ENCODE data around the gene SPACA5B. TPM values are rescaled to one million over a fixed set of nuclear protein-coding genes. Genes with fewer than 3 reads are reported as not detected.
"Not testable (repeated sequence)": the region's sequence is repeated elsewhere in the genome, so short reads cannot be mapped to it uniquely, and the experiment has no call there.

SPACA5B gene
- total RNA-seq (2014; rRNA removed; shearing (Covaris generic)), result not detected in 2 replicates

DNA sequence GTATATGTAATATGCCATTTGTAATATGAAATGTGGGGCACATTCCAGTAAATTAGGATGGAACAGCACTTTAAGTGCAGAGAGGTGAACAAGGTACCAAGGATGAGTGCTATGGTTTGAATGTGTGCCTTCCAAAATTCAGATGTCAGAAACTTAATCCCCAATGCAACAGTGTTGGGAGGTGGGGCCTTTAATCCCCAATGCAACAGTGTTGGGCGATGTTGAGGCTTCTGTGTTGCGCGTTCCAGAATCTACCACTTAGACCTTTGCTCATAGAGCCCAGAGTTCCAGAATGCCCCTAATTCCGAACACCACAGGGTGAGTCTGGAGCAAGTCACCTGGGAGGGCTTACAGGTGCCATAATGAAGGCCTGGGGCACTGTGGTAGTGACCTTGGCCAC lies at the start of gene SPACA5B:
SPACA5B (plus strand) TSS at position 301 of the 400 bp plus-strand sequence; CDS start at position 363, 62 bp downstream.
- not testable (repeated sequence) for DNase-seq (ENCODE audit: low spot score)

- DNase-seq (ENCODE audit: low spot score), result peak; percentile 20
Measured at GRCh38 chrX:48083212-48083611, 47.2 kb upstream of the SPACA5B start.

- no peak for DNase-seq (ENCODE audit: low spot score)
Measured at GRCh38 chrX:48083706-48084105, 46.7 kb upstream of the SPACA5B start.

GRCh38 chrX:48086082-48086481 lies 44.3 kb upstream of the SPACA5B start:
- no peak for DNase-seq (ENCODE audit: low spot score)

- no peak for DNase-seq (ENCODE audit: low spot score)
Measured at GRCh38 chrX:48090123-48090522, 40.3 kb upstream of the SPACA5B start.

- not testable (repeated sequence) for DNase-seq (ENCODE audit: low spot score)
Measured at GRCh38 chrX:48092558-48092957, 37.9 kb upstream of the SPACA5B start.

GRCh38 chrX:48101443-48101842 lies 29.0 kb upstream of the SPACA5B start:
- no peak for DNase-seq (ENCODE audit: low spot score)

GRCh38 chrX:48102874-48103374 lies 27.5 kb upstream of the SPACA5B start:
- no peak for DNase-seq (ENCODE audit: low spot score)

DNA sequence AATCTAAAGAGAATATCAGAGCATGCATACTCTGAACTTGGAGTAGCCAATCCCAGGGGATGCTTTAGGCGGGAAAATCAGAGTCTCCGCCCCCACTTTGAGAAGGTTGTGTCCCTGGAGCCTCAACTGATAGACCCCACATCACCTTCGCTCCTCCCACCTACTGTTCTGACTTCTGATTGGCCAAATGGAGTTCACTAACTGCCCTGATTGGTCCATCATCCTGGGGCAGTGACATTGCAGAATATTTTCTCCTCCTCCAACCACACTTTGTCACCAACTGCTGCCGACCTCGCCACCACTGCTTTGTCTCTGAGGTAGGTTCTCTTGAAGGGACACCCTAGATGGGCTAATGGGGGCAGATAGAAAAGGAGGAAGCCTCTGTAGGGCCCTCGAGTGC lies 22.7 kb upstream of the SPACA5B start:
- no peak for DNase-seq (ENCODE audit: low spot score)

DNA sequence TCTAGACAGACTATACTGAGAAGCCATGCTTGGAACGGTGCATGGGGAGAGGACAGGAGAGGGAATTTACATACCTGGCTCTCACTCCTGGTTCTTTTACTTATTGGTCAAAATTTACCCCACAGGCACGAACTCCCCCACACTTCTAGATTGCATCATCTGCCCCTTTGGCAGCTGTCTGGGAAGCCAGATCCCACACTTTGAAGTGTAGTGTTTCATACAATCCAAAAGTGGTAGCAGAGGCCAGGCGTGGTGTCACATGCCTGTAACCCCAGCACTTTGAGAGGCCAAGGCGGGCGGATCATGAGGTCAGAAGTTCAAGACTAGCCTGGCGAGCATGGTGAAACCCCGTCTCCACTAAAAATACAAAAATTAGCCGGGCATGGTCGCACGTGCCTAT lies 5.1 kb upstream of the SPACA5B start:
- DNase-seq (ENCODE audit: low spot score), result not testable (repeated sequence)

DNA sequence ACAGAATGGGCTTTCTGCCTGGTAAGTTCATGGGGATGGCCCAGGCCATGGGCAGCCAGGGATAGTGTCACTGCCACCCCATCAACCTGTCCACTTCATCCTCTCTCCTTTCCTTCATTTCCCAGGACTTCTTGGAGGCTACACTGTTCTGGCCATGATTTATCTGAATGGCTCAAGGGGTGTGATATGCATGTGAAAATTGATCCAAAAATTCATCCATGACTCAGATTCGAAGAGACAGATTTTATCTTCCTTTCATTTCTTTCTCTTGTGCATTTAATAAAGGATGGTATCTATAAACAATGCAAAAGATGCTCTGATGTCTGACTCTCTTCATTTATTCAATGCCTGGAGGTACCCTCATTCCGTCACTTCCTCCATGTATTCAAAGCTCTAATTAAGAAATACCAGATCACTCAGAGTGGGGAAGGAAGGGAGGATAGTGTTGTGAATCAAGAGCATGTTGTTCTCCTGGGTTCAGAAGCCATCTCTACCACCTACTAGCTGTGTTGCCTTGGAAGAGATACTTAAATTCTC lies 1.9 kb downstream of the SPACA5B start:
- DNase-seq (ENCODE audit: low spot score), result not testable (repeated sequence)

GRCh38 chrX:48139076-48139475 lies 8.7 kb downstream of the SPACA5B start:
- DNase-seq (ENCODE audit: low spot score), result not testable (repeated sequence)

DNA sequence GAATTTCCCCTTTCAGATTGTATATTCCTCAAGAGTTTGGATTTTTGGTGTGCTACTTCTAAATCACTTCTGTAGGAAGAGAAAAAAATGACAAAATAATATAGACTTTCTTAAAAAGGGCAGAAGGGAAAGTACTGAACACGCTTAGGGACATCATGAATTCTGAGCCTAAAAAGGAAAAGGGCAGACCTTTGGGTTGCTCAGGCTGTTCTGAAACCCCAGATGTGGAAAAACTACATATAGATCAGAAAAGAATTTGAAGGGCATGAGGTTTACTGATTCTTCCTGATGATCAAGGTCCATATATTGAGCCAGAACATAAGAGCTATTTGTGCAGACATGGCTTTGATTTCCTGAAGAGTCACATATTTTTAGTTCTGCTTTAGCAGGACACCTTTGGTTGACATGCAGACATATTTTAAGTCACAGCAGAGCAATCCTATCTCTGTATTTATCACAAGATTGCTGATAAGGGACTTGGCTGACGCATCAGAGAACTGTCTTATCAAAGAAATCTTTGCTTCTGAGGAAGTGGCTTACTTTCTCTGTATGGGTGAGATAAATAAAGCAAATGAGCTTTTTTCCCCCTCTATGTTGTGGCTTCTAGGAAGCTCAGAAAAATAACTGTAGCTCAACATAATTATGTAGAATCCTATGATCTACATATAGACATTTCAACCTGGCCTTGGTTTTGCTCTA lies 11.5 kb downstream of the SPACA5B start:
- DNase-seq (ENCODE audit: low spot score), result not testable (repeated sequence)

DNA sequence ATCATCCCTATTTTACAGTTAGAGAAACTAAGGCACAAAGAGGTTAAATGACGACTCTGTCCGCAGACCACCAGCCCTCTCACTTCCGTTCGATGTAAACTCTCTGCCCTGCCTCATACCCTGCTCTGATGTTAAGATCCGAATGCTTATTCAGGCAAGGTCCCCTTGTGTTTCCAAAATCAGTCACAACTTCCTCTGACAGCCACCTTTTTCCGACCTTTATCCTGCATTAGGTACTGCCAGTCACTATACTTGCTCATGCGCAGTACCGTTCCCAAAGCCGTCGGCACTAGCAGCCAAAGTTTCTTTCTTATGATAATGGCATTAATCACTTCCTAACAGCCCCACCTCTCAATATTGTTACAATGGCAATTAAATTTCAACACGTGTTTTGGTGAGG lies 12.3 kb downstream of the SPACA5B start:
- DNase-seq (ENCODE audit: low spot score), result not testable (repeated sequence)

DNA sequence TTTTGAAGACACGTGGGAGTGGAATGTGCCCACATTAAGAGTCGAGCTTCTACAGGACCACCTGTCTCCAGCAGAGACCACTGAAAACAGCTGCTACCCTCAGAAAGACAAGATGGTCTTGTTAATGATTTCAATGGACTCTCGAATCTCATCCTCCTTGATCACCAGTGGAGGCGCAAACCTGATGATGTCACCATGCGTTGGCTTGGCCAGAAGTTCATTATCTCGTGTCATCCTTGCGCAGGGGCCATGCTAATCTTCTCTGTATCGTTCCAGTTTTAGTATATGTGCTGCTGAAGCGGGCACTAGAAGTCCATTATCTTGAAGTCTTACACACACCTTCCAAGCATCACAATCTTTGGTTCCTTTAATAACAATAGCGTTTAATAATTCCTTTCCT lies 23.3 kb downstream of the SPACA5B start:
- no peak for DNase-seq (ENCODE audit: low spot score)

DNA sequence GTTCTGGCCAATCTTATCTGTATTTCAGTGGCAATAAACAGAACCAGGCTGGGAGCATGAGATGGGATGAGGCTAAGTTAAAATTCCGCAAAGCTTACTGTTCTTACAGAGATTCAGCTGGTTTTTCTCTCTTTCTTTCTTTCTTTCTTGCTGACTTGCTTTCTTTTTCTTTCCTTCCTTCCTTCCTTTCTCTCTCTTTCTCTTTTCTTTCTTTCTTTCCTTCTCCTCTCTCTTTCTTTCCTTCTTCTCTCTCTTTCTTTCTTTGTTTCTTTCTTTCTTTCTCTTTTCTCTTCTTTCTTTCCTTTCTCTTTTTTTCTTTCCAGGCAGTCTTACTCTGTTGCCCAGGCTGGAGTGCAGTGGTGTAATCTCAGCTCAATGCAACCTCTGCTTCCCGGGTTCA lies 24.4 kb downstream of the SPACA5B start:
- DNase-seq (ENCODE audit: low spot score), result no peak

- DNase-seq (ENCODE audit: low spot score), result no peak
Measured at GRCh38 chrX:48156014-48156413, 25.6 kb downstream of the SPACA5B start.

DNA sequence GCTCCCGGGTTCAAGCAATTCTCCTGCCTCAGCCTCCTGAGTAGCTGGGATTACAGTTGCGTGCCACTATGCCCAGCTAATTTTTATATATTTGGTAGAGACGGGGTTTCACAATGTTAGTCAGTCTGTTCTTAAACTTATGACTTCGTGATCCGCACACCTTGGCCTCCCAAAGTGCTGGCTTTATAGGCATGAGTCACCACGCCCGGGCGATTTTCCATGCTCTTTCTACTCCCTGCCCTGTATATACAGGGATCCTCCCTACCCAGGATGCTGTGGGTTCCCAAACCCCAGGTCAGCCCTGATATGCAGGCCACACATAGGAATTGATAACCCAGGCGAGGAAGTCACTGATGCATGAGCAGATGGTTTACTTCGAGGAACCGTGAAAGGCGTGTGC lies 34.8 kb downstream of the SPACA5B start:
- peak; percentile 59 for DNase-seq (ENCODE audit: low spot score)

- not testable (repeated sequence) for DNase-seq (ENCODE audit: low spot score)
Measured at GRCh38 chrX:48166322-48166721, 35.9 kb downstream of the SPACA5B start.

DNA sequence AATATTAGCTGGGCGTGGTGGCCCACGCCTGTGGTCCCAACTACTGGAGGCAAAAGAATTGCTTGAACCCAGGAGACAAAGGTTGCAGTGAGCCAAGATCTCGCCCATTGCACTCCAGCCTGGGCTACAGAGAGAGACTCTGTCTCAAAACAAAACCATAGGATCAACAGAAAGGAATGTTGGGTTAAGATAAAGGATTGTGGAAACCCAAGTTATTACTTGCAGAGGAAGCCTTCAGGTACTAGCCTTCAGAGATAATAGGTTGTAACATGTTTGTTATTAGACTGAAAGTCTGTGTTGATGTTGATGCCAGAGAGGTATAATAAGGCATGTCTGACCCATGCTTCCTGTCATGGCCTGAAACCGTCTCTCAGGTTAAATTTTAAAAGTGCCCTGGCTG lies 49.3 kb downstream of the SPACA5B start:
- no peak for DNase-seq (ENCODE audit: low spot score)

GRCh38 chrX:48180811-48181210 lies 50.4 kb downstream of the SPACA5B start:
- DNase-seq (ENCODE audit: low spot score), result no peak

DNA sequence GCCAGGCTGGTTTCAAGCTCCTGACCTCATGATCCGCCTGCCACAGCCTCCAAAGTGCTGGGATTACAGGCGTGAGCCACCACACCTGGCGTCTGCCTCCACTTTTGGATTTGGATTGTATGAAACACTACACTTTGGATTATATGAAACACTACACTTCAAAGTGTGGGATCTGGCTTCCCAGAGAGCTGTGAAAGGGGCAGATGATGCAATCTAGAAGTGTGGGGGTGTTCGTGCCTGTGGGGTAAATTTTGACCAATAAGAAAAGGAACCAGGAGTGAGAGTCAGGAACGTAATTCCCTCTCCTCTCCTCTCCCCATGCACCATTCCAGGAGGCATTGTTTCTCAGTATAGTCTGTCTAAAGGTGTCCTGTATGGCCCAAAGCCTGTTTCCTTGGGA lies 51.5 kb downstream of the SPACA5B start:
- DNase-seq (ENCODE audit: low spot score), result not testable (repeated sequence)
